ENCODE data around the gene GRSF1.
A peak's percentile ranks its signal among the peaks of the same experiment; 100 is the strongest.

The GRSF1 gene

DNA sequence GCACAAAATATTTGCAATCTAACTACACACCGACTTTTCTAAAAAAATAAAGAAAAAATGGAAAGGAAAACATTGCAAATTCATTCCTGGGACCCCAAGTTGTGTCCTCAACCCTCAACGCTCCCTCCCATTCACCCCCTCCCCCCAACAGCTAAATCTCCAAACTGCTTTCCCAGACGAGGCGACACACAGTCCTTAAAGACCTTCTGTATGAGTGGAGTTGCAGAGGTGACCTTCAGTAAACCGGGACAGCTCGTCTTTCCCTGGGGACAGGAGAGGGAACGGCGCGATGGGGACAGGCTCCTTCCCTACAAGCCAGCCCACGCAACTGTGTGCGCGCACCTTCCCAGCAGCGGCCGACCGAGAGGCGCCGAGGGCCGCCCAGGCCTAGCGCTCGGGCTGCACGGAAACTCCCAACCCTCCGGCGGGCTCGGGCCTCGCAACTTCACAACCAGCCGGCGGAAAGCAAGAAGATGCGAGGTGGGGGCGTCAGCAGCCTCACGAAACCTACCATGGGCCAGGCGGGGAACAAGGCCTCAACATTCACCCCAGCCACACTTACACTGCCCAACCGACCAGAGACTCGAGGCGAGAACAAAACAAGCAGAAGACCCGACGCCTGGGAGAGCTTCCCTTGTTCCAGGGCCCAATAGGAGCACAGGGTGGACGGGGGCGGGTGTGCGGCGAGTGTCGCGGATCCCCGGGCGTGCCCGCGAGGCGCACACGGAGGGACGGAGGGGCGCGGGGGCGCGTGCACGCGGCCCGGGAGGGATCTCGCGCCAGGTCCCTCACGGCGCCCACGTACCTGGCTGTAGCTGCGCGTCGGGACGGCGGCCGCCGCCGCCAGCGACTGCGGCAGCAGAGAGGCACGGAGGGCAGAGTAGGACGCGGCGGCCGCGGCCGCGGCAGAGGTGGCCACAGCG is 763 bp downstream of the GRSF1 start (continued):
- TF ChIP-seq, protein P1, sequence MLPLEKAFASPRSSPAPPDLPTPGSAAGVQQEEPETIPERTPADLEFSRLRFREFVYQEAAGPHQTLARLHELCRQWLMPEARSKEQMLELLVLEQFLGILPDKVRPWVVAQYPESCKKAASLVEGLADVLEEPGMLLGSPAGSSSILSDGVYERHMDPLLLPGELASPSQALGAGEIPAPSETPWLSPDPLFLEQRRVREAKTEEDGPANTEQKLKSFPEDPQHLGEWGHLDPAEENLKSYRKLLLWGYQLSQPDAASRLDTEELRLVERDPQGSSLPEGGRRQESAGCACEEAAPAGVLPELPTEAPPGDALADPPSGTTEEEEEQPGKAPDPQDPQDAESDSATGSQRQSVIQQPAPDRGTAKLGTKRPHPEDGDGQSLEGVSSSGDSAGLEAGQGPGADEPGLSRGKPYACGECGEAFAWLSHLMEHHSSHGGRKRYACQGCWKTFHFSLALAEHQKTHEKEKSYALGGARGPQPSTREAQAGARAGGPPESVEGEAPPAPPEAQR (tag by site-specific recombination; IDR thresholded peaks at IDR 0.05) = no peak
- TF ChIP-seq, protein P2, sequence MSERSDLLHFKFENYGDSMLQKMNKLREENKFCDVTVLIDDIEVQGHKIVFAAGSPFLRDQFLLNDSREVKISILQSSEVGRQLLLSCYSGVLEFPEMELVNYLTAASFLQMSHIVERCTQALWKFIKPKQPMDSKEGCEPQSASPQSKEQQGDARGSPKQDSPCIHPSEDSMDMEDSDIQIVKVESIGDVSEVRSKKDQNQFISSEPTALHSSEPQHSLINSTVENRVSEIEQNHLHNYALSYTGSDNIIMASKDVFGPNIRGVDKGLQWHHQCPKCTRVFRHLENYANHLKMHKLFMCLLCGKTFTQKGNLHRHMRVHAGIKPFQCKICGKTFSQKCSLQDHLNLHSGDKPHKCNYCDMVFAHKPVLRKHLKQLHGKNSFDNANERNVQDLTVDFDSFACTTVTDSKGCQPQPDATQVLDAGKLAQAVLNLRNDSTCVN (tag by site-specific recombination; optimal IDR thresholded peaks at IDR 0.05) = peak; percentile 91
- no peak for TF ChIP-seq ZNF292 (tag by site-specific recombination; IDR thresholded peaks at IDR 0.05; ENCODE audit: borderline replicate concordance, low read depth)
- TF ChIP-seq ZEB2 (tag by site-specific recombination; IDR thresholded peaks at IDR 0.05) = 0 out of 2 replicates have a peak, but pooled peaks have one; percentile 23
- TF ChIP-seq GLIS2 (tag by site-specific recombination; IDR thresholded peaks at IDR 0.05) = no peak
- no peak for TF ChIP-seq ZFP3 (tag by site-specific recombination; IDR thresholded peaks at IDR 0.05; ENCODE audit: low read depth)
- no peak for TF ChIP-seq ZNF529 (tag by site-specific recombination; IDR thresholded peaks at IDR 0.05; ENCODE audit: insufficient replicate concordance)
- TF ChIP-seq ZNF404 (tag by site-specific recombination; IDR thresholded peaks at IDR 0.05) = no peak
- TF ChIP-seq ZNF664 (tag by site-specific recombination; IDR thresholded peaks at IDR 0.05) = no peak
- TF ChIP-seq KLF8 (tag by site-specific recombination; IDR thresholded peaks at IDR 0.05) = no peak; the same call in 1 of the 2 replicates
- TF ChIP-seq ZSCAN16 (tag by site-specific recombination; IDR thresholded peaks at IDR 0.05) = no peak
- no peak for TF ChIP-seq ZNF133 (tag by site-specific recombination; IDR thresholded peaks at IDR 0.05)
- no peak for TF ChIP-seq ZNF354C (tag by site-specific recombination; IDR thresholded peaks at IDR 0.05; ENCODE audit: borderline replicate concordance, low read depth)
- TF ChIP-seq, protein P3, sequence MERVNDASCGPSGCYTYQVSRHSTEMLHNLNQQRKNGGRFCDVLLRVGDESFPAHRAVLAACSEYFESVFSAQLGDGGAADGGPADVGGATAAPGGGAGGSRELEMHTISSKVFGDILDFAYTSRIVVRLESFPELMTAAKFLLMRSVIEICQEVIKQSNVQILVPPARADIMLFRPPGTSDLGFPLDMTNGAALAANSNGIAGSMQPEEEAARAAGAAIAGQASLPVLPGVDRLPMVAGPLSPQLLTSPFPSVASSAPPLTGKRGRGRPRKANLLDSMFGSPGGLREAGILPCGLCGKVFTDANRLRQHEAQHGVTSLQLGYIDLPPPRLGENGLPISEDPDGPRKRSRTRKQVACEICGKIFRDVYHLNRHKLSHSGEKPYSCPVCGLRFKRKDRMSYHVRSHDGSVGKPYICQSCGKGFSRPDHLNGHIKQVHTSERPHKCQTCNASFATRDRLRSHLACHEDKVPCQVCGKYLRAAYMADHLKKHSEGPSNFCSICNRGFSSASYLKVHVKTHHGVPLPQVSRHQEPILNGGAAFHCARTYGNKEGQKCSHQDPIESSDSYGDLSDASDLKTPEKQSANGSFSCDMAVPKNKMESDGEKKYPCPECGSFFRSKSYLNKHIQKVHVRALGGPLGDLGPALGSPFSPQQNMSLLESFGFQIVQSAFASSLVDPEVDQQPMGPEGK (tag by site-specific recombination; IDR thresholded peaks at IDR 0.05) = peak; percentile 21; the same call in 1 of the 2 replicates
- TF ChIP-seq, protein P4, sequence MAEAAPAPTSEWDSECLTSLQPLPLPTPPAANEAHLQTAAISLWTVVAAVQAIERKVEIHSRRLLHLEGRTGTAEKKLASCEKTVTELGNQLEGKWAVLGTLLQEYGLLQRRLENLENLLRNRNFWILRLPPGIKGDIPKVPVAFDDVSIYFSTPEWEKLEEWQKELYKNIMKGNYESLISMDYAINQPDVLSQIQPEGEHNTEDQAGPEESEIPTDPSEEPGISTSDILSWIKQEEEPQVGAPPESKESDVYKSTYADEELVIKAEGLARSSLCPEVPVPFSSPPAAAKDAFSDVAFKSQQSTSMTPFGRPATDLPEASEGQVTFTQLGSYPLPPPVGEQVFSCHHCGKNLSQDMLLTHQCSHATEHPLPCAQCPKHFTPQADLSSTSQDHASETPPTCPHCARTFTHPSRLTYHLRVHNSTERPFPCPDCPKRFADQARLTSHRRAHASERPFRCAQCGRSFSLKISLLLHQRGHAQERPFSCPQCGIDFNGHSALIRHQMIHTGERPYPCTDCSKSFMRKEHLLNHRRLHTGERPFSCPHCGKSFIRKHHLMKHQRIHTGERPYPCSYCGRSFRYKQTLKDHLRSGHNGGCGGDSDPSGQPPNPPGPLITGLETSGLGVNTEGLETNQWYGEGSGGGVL (tag by site-specific recombination; IDR thresholded peaks at IDR 0.05) = no peak
- TF ChIP-seq ZBTB1 (tag by site-specific recombination; IDR thresholded peaks at IDR 0.05) = no peak
- no peak for TF ChIP-seq ZNF510 (tag by site-specific recombination; IDR thresholded peaks at IDR 0.05; ENCODE audit: insufficient replicate concordance)
- TF ChIP-seq ZNF350 (tag by site-specific recombination; IDR thresholded peaks at IDR 0.05) = no peak
- TF ChIP-seq, protein P5, sequence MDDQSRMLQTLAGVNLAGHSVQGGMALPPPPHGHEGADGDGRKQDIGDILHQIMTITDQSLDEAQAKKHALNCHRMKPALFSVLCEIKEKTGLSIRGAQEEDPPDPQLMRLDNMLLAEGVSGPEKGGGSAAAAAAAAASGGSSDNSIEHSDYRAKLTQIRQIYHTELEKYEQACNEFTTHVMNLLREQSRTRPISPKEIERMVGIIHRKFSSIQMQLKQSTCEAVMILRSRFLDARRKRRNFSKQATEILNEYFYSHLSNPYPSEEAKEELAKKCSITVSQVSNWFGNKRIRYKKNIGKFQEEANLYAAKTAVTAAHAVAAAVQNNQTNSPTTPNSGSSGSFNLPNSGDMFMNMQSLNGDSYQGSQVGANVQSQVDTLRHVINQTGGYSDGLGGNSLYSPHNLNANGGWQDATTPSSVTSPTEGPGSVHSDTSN (CRISPR knock-in tag; IDR thresholded peaks at IDR 0.05) = no peak; the same call in 1 of the 2 replicates
- TF ChIP-seq, protein P6, sequence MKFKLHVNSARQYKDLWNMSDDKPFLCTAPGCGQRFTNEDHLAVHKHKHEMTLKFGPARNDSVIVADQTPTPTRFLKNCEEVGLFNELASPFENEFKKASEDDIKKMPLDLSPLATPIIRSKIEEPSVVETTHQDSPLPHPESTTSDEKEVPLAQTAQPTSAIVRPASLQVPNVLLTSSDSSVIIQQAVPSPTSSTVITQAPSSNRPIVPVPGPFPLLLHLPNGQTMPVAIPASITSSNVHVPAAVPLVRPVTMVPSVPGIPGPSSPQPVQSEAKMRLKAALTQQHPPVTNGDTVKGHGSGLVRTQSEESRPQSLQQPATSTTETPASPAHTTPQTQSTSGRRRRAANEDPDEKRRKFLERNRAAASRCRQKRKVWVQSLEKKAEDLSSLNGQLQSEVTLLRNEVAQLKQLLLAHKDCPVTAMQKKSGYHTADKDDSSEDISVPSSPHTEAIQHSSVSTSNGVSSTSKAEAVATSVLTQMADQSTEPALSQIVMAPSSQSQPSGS (tag by site-specific recombination; IDR thresholded peaks at IDR 0.05; ENCODE audit: low read depth) = no peak
